NCI-H1092 treated with DMSO at 0.1 percent for 48 hours (cell line): Measurements from ENCODE around the gene KCNE1.
"Not testable (repeated sequence)": the region's sequence is repeated elsewhere in the genome, so short reads cannot be mapped to it uniquely, and the experiment has no call there.

ENCODE experiments used
- DNase-seq: peaks from one replicate; lab custom pipeline; 2025; lab: John Stamatoyannopoulos, UW

The KCNE1 gene

DNA sequence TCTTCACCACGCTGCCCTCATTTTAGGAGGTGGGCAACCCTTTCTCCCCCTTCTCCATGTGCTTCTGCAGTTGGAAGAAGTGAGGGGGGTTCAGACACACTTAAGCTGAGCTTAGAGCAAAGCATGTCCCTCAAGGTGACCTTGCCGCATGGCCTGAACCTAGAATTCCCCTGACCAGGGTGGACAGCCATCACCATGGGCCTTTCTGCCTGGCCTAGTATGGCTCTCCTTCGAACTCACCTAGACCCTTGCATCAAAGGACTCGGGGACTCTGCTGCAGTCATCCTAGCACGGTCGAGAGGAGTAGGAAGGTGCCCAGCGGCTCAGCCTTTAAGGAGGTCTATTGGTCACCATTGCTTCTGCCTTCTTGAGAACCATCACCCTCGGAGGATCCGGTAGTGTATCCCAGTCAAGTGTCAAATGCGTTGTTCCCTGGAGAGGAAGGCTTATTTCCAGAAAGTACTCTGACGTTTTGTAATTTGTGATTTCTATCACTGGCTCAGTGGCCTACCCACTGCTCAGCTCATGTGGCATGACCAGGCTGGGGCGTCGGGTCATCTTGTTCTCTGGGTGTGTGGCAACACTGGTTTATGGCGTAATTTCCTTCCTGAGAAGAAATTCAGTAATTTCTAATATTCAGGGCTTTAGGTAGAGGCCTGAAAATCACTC, at the start of gene KCNE1:
KCNE1 (minus strand) TSS at position 424 of the 669 bp plus-strand sequence. CDS start 62,576 bp downstream, outside the sequence.
- no peak for DNase-seq

DNA sequence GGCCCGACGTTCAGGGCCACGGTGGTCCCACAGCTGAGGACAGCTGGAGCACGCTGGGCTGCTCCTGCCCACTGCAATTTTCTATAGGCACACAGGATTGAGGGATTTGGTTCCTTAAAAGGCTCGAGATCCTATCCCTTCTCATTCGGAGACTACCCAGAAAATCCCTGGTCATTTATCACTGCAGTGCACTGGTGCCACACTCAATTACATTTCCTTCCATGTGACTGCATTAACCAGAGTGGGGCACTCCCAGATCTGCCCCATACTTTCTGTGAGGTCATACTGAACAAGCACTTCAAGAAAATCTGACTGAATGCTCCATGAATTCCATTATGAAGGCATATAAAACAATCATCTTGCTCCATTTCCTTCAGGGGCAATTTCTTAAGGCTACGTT, 49.8 kb upstream of the KCNE1 start:
- DNase-seq: no peak

DNA sequence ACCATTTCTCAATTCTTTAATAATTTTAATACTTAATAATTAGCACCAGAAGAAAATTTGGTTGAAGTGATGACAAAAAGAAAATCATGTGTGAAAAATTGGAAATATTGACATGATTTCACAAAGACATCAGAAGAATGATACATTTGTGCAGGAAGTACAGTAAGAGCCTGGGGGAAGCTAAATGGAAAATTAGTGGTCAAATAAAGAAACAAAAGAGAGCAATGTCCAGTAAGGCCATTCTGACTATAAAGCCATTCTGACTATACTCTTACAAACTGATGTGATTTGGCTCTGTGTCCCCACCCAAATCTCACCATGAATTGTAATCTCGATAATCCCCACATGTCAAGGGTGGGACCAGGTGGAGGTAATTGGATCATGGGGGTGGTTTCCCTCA, 48.6 kb upstream of the KCNE1 start:
- DNase-seq: no peak

DNA sequence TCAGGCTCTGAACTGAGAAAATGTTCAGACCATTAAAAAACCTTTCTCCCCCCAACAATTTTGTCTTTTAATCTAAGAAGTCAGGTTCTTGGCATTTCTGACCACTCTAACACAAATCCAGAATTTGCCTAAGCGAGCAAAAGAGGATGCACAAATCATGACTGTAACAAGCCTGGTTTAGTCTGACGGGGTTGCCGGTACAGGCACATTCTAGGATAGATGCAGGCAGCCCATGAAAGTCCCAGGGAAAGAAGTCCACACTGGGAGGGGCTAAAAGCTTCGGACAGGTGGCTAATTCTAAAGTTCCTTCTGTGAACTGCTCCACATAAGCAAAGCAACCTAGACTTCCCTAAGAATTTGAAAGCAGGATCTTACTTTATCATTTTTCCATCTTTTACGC, 48.0 kb upstream of the KCNE1 start:
- no peak for DNase-seq

DNA sequence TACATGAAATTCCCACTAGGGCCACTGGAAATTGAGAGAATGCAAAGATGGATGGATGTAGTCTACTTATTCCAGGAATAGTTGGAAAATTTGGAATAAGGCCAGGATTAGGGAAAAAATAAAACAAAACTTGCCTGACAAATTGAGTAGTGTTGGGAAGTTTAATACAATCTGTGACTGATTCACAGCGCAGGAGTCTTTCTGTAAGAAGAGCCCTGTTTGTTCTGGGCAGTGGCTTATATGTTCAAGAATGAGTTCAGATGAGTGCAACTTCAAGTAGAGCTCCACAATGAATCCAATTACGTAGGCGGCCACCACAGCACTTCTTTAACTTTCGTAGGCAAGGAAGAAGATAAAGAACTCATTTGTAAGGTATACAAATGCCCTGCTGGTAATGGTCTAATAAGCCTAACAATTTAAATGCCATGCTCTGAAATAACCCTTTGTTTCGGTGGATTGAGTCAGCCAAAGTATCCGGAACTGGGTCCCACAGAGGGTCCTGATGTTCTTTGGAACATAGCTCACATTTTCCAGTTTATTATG, 47.1 kb upstream of the KCNE1 start:
- DNase-seq: no peak

DNA sequence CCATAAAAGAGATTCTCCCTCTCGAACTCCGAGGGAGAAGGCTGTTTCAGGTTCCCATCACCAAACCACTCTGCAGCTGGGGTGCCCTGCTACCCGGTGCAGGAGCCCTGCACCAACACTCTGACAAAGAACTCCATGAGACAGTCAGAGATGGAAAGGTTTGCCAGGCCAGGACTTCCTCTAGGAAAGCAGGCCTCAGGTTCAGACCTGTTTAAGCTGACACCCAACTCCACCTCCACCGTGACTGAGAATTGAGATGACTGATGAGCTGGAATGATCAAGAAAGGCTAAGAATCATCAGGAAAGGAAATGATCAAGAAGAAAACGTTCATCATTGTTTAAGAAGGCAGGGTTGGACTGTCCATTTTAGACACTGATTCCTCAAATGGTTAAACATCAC, 46.2 kb upstream of the KCNE1 start:
- DNase-seq: no peak

DNA sequence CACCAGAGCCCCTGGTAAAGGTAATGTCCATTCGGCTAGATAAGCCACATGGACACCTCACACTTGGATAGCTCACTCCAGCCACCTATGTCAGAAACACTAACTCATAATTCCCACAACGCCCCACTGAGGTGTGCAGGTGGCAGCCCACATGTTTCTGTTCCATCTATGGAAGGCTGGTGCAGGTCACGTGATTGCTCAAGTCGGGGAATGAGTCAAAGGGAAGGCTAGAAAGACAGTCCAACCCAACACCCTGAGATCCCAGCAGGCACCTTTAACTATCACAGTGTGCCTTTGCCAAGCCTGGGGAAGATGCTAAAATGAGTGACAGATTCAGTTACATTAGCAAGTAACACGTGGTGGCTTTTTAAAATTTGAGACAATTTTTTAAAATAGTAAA, 45.3 kb upstream of the KCNE1 start:
- DNase-seq: no peak

DNA sequence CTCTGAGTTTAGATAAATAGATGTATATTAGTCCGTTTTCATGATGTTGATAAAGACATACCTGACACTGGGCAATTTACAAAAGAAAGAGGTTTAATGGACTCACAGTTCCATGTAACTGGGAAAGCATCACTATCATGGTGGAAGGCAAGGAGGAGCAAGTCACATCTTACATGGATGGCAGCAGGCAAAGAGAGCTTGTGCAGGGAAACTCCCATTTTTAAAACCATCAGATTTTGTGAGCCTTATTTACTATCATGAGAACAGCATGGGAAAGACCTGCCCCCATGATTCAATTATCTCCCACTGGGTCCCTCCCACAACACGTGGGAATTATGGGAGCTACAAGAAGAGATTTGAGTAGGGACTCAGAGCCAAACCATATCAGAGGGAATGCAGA, 42.7 kb upstream of the KCNE1 start:
- DNase-seq: not testable (repeated sequence)

DNA sequence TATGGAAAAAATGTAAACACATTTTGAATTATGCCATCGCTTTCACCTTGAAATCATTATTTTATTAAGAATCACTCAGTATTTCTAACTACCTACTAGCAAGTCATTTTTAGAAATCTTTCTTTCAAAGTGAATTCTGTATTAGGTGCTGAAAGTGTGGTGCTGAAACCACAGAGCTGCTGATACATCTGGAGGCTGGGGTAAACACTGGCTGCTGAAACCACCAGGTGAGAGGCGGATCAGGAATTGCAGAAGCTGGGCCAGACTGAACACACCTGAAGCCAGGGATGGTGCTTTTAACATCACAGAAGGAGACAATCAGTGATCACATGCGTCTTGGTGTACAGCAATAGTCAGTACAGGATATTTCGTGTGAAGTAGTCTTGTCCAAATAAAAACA, 42.2 kb upstream of the KCNE1 start:
- DNase-seq: no peak

DNA sequence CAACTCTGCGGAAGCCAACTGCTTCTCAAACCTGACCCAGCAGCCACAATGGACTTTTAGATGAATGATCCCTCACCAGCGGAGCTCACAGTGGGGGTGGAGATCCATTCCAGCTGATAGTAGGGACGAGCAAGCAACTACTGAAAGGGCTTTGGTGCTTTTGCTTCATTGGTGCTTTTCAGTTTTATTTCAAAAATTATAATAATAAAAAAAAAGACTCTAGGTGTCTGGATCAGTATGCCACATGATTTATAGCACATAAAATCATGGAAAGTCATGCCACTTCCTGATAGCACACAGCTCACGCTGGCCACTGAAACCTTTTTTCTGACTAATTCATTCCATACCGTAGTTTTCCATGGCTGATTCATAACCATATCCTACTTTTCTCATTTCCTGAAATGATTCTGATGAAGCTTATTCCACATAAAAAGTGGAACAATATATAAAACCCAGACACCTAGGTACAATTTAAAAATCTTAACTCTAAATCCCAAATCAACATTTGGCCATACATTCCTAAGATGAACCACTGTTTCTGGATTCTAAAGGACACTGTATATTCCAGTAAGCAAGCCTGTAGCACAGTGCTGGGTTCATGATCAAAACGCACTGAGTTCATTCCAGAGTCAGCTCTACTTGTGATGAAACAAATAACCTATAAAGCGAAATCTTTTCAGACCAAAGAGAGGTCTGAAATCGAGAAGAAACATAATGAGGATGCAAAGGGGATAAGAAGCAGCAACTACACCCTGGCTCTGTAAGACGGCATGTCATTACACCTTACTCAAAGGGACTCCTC, 41.3 kb upstream of the KCNE1 start:
- DNase-seq: no peak

DNA sequence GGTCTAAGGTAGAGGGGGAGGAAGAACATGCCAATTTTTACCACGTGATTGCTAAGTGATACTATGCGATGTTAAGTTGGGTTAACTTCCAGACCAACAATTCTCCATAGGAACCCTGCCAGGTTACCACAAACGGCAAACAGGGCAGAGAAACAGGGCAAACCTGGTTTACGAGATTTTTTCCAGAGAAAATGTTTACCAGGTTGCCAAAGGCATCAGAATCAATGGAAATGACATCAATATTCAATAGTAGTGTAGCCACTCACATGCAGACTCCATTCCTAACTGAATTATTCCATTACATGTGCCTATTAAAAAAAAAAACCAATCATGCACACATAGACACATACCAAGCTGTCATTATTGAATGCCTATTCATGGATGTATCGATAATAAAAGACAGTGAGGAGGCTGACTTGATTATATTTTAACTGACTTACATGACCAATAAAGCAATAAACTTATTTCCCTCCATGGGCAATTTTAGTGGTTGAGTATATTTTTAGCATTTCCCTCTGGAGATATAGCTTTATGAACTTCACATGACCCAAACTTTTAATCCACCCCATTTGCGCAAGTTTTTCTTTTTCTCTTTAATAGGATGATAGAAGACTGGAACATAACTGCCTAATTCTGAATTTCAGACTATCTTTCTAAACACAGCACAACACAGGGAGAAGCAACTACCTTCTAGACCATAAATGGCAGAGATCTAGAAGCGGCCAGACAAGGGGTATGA, 40.5 kb upstream of the KCNE1 start:
- no peak for DNase-seq

DNA sequence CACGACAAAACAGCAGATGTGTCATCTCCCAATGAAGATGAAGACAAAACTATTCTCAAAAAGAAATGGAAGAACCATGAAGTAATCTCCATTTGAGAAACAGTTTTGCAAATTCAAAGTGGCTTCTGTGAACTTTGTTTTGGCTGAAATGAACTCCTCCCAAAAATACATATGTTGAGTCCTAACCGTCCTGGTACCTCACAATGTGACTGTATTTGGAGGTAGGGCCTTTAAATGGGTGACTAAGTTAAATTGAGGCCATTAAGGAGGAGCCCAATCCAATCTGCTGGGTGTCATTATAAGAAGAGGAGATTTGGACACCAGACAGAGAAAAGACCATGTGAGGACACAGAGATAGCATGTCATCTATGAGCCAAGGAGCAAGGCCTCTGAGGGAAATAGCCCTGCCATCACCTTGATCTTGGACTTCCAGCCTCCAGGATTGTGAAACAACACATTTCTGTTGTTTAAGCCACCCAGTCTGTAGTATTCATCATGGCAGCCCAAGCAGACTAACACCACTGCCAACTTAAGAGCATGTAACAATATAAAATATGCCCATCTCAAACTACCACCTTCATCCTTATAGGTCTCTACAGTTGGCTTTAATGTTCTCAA, 38.3 kb upstream of the KCNE1 start:
- no peak for DNase-seq

DNA sequence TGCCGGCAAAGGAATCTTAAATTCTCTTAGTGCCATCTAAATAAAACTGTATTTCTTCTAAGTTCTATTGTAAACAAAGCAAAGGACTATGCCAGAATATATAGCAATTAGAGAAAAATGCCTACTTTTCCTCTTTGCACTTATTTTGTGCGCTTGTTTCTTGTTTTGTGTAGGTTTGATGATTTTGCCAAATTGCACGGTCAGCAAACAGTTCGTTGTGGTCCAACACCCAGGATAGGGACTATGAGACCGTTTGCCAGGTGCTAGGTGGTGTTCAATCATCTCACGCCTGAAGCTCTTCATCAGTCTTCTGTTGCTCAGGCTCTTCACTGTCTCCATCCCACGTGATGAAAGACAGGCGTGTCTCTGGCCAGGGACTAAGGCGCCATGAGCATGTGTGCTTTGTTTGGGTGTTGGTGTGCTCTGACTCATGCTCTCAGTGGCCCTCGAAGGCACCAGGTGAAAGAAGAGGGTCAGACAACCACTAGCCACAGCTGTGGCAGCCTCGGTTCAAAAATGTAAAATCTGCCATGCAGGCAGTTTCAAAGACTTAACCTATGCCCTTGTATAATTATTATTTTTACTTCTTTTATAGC, 36.9 kb upstream of the KCNE1 start:
- no peak for DNase-seq

DNA sequence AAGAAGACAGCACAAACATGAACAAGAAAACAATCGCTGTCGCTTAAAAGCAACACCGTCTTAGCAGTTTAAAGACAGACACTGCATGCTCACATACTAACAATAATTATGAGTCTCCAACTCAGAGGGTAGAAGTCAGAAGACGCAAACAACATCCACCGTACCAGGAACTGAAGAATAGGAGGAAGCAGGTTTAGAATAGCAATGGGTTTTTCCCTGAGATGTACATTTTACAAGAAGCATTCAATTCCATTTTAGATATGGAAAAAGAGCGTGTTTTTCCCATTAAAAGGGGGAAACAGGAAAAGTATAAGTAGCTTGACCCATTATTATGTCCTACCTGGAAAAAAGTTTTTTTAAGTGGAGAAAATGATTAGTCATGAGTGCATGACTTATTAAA, 34.5 kb upstream of the KCNE1 start:
- no peak for DNase-seq

DNA sequence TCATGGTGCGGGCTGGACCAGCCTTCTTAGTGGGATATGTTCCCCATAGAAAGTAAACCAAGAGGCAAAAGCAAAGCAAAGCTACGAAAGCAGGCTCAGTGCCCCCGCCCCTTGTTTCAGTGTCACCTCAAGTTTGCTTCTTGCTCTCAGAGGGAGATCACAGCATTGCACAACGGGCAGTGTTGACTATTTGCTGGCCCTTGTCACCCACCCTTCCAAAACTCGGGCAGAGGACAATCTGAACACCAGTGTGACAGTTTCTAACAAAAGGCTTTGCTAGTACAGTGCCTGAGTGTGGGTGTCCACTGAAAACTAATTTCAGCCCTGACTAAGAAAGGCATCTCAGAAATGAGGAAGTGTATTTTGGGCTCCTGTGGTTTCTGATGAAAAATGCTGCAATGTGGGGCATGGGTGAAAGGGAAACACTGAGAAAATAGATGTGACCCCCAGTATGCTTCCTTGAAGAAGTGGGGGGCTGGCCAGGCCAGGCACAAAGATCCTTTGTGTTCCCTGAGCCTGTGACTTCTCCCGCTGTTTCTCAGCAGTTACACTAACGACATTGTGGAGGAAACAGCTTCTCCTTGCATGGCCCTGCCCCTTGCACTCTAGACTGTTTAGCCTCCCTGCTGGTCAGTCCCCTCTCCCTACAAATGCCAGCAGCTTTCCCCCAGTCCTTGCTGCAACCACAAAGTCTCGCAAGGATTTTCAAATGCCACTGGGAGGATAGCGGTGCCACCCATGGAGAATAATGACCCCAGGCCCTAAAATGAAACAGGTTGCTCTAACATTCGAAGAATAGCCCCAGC, 33.3 kb upstream of the KCNE1 start:
- no peak for DNase-seq

DNA sequence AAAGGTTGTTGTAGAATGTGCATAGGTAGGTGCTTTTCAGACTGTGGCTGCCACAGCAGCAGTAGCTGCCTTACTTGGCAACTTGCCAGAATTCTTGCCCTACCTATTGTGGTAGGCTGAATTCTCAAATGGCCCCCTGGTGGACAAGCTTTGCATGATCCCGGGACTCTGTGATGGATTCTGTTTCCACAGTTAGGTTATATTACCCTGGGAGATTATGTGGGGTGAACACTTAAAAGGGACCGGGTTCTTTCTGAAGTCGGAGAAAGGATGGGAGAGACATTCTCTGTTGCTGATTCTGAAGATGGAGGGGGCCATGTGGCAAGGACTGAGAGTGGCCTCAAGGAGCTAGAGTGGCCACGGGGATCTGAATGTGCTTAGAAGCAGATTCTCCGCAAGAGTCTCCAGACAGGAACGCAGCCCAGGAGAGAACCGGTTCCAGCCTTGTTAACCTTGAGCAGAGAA, 32.1 kb upstream of the KCNE1 start:
- DNase-seq: peak; percentile 38

DNA sequence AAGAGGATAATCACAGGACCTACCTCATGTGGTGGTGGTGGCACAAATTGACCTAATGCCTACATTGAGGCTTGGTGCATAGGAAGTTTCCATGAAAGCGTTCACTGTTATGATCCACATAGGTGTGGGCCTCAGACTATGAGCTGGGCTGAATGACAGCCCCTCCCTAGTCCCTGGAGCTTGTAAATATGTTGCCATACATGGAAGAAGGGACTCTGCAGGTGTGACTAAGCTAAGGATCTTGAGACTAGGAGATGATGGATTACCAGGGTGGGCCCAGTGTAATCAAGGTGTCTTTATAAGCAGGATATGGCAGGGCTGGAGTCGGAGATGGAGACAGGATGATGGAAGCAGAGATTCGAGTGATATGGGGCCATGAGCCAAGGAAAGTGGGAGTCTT, 31.0 kb upstream of the KCNE1 start:
- DNase-seq: no peak

DNA sequence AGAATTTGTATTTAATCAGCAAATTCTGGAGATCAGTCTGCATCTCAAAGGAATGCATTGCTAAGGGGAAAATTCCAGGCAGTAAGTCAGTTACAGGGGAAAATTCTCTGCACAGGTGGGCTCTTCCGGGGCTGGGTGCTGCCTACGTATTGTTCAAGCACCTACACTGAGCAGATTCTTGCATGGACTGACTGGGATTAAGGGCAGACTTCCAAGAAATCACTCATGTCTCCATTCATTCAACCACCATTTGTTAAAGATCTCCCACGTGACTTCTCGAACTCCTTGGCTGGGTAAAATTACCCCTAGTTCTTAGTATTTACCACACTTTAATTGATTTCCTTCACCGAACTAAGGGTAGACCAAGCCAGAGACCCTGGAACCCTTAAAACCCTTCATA, 28.2 kb upstream of the KCNE1 start:
- DNase-seq: no peak

DNA sequence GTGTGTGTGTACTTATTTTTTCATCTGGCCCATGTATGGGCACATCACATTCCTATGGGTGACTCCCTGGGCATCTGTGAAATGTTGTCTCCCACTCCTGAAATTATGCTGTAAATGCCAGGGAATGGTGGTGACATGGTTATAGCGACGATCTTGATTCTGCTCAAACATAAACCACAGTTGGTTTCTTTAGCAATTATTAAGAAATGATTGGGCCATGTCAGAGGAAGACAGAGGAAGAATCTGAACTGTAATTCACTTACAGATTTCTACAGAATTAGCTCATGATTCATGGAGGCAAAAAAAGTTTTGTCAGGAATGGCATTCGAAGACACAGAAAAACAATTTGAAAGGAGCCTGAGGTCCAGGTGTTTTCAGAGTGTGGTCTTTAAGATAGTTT, 25.8 kb upstream of the KCNE1 start:
- no peak for DNase-seq

DNA sequence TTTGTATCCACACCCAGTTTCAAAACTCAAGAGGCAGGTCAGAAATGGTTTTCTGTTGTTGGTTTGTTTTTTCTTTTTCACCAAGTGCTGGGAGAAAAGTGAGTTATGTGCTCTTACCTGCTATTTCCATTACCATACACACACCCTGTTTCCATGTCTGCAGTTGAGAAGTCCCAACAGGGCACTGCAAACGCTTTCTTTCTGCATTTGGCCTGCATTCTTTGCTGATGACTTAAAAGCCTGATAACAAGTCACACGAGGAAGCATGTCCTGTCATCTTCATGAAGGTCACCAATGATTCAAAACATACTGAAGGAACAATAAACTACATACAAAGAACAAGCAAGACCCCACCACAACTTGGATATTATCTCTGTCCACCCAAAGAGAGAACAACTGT, 24.8 kb upstream of the KCNE1 start:
- no peak for DNase-seq

DNA sequence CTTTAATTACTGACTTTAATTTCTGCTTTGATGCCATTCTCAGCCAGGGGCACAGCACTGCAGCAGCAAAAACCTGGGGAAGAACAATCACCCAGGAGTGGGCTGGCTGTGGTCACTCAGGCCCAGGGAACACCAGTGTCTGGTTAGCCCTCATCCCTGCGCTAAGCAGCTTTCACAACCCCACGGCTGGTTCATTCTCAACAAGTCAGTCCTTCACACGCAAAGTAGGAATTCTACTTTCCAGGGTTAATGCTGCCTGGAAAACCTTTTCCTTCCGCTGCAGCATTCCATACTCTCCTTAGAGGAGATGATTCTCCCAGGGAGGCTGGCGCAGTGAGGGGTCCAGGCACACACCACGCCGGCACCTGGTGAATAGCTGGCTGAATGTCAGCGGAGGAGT, 24.3 kb upstream of the KCNE1 start:
- no peak for DNase-seq
